Sigmoid colon (tissue), 7 donors: ENCODE data around the gene ATL2. TPM values are rescaled to one million over a fixed set of nuclear protein-coding genes. Genes with fewer than 3 reads are reported as not detected.
A peak's percentile ranks its signal among the peaks of the same experiment; 100 is the strongest.

ENCODE experiments used
- DNase-seq: peaks from one replicate; pipeline ENCODE4 v3.0.0-alpha.2; 2019
- H3K27ac ChIP-seq, 4 donors: fragments of 200-600 bp; sonication (generic); one replicate each; pipeline ENCODE4 v1.5.1; 2016 to 2019; ENCODE audit warnings: mild to moderate bottlenecking in 1 of 4
- H3K27me3 ChIP-seq, 3 donors: fragments of 200-600 bp; sonication (generic); one replicate each; pipeline ENCODE4 v1.5.1; 2019; ENCODE audit warnings: mild to moderate bottlenecking in 1 of 3
- H3K36me3 ChIP-seq, 4 donors: fragments of 200-600 bp; sonication (generic); one replicate each; pipeline ENCODE4 v1.5.1; 2016 to 2019
- H3K4me1 ChIP-seq, 4 donors: fragments of 200-600 bp; sonication (generic); one replicate each; pipeline ENCODE4 v1.5.1; 2017 to 2019
- H3K4me3 ChIP-seq, 4 donors: fragments of 200-600 bp; sonication (generic); one replicate each; pipeline ENCODE4 v1.5.1; 2017 to 2019; ENCODE audit warnings: mild to moderate bottlenecking in 2 of 4, moderate library complexity in 1 of 4
- H3K9me3 ChIP-seq, 4 donors: fragments of 200-600 bp in 3 of 4; sonication (generic) in 3 of 4; one replicate each; pipeline versions ENCODE4 v1.5.1 to v1.6.1; 2013 to 2019
- CTCF ChIP-seq, 4 experiments: fragments of 450-650 bp in 3 of 4; fragments of 200-600 bp in 1 of 4; IDR thresholded peaks; one replicate each; pipeline ENCODE4 v1.5.1; 2016 to 2019; ENCODE audit warnings: antibody characterized with exemption in 4 of 4, mild to moderate bottlenecking in 3 of 4, moderate library complexity in 2 of 4
- EP300 ChIP-seq, 4 donors: sonication (generic); formaldehyde crosslinking; IDR thresholded peaks; one replicate each; pipeline ENCODE4 v1.6.1; 2017; ENCODE audit warnings: antibody characterized with exemption in 4 of 4
- POLR2A ChIP-seq, 2 donors: fragments of 450-650 bp; IDR thresholded peaks; one replicate each; pipeline ENCODE4 v1.6.1; 2016; ENCODE audit warnings: antibody characterized with exemption in 2 of 2, mild to moderate bottlenecking in 2 of 2, moderate library complexity in 2 of 2
- POLR2AphosphoS5 ChIP-seq, 4 donors: sonication (generic); formaldehyde crosslinking; IDR thresholded peaks; one replicate each; pipeline ENCODE4 v1.6.1; 2017; ENCODE audit warnings: antibody characterized with exemption in 4 of 4
- WGBS, 2 donors: extraction: QIAGEN DNeasy Blood & Tissue Kit; methylation state at CpG; one replicate each; pipeline ENCODE4 v1.1.7; 2013; 5-methylcytosine and 5-hydroxymethylcytosine counted together
- intact Hi-C: fragments of 100-400 bp; cut with DNase I; formaldehyde crosslinking; loops from one replicate; pipeline ENCODE4 v1.15.1; 2023
- polyA plus RNA-seq, 3 donors: library from polyadenylated mRNA; stranded (reverse); fragments of 200-250 nt; gene quantifications; one replicate each; pipeline ENCODE4 v1.2.3, GENCODE V29; 2013
- total RNA-seq, 4 donors: library from RNA; depleted of rRNA; stranded (reverse); fragments of >200 nt; gene quantifications; one replicate each; pipeline ENCODE4 v1.1.0, GENCODE V29; 2016
- donor health status: healthy with polysubstance abuse.
- donor health status: Bipolar disorder and iron deficiency.
- donor health status: healthy.

ATL2 gene
- total and polyA plus RNA-seq, 7 donors = 12.7 to 271 (median 176) TPM

- TF ChIP-seq POLR2A (IDR thresholded peaks at IDR 0.05) = no peak
- TF ChIP-seq POLR2AphosphoS5 (IDR thresholded peaks at IDR 0.05) = no peak
- no peak for TF ChIP-seq CTCF (IDR thresholded peaks at IDR 0.05)
- no peak for TF ChIP-seq EP300 (IDR thresholded peaks at IDR 0.05)
- Histone ChIP-seq H3K36me3 (no peaks in the 10 kb centered on the region), H3K27ac (no peak overlapping the region), H3K9me3 (no peaks in the 10 kb centered on the region), H3K4me3 (no peak overlapping the region), H3K4me1 (peaks cover 0 to 6% (median 0%) of the 10 kb centered on the region in 4 donors), H3K27me3 (no peaks in the 10 kb centered on the region)
- no peak for DNase-seq
- 46 to 65% methylated on average over 6 of the region's 6 CpGs for WGBS, 2 donors
- intact Hi-C loops = loop anchor here (10.0 kb wide), 1 partner anchor 383 kb away; no protein-coding TSS in a partner anchor
Observed at GRCh38 chr2:38277245-38278116, 99.6 kb downstream of the ATL2 start.

- no peak for DNase-seq
- Histone ChIP-seq H3K27ac (no peak overlapping the region), H3K4me3 (no peak overlapping the region), H3K9me3 (no peaks in the 10 kb centered on the region), H3K36me3 (no peaks in the 10 kb centered on the region), H3K27me3 (no peaks in the 10 kb centered on the region), H3K4me1 (peaks cover 0 to 6% (median 0%) of the 10 kb centered on the region in 4 donors)
- WGBS, 2 donors = 58 to 65% methylated on average over 7 of the region's 7 CpGs
- peak; percentile 44 to 78 (median 64) for TF ChIP-seq CTCF (IDR thresholded peaks at IDR 0.05)
- no peak for TF ChIP-seq POLR2A (IDR thresholded peaks at IDR 0.05)
- intact Hi-C loops = loop anchor here (1.0 to 10.0 kb wide), 4 partner anchors 102 to 380 kb away; partner anchors contain the start of gene CYP1B1
Observed at GRCh38 chr2:38274286-38275276, 102.5 kb downstream of the ATL2 start.

- WGBS, 2 donors = 88 to 94% methylated on average over 3 of the region's 3 CpGs
- Histone ChIP-seq H3K36me3 (no peaks in the 10 kb centered on the region), H3K4me1 (peaks cover 0 to 6% (median 0%) of the 10 kb centered on the region in 4 donors), H3K27me3 (no peaks in the 10 kb centered on the region), H3K9me3 (no peaks in the 10 kb centered on the region), H3K27ac (no peak overlapping the region), H3K4me3 (no peak overlapping the region)
- TF ChIP-seq CTCF (IDR thresholded peaks at IDR 0.05) (no peak), POLR2AphosphoS5 (IDR thresholded peaks at IDR 0.05) (no peak), EP300 (IDR thresholded peaks at IDR 0.05) (no peak), POLR2A (IDR thresholded peaks at IDR 0.05) (no peak)
- intact Hi-C loops = loop anchor here (5.0 to 10.0 kb wide), 2 partner anchors 99 to 377 kb away; no protein-coding TSS in a partner anchor
- no peak for DNase-seq
Observed at GRCh38 chr2:38271697-38272096, 105.4 kb downstream of the ATL2 start.

- 100% methylated on average over 1 of the region's 1 CpG for WGBS, 2 donors
- intact Hi-C loops = no loop called here
Observed at GRCh38 chr2:38269421-38269820, 107.7 kb downstream of the ATL2 start.

More at GRCh38 chr2:38269421-38269820, 107.7 kb downstream of the ATL2 start:
- Histone ChIP-seq H3K9me3 (no peaks in the 10 kb centered on the region), H3K4me3 (no peak overlapping the region), H3K4me1 (peaks cover 0 to under 1% (median 0%) of the 10 kb centered on the region in 4 donors), H3K36me3 (no peaks in the 10 kb centered on the region), H3K27ac (no peak overlapping the region), H3K27me3 (no peaks in the 10 kb centered on the region)
- no peak for DNase-seq
- TF ChIP-seq POLR2A (IDR thresholded peaks at IDR 0.05) = no peak
- TF ChIP-seq EP300 (IDR thresholded peaks at IDR 0.05) = no peak
- TF ChIP-seq CTCF (IDR thresholded peaks at IDR 0.05) = no peak
- TF ChIP-seq POLR2AphosphoS5 (IDR thresholded peaks at IDR 0.05) = no peak
